ENCODE data around the gene TTC36.

GRCh38 chr11:118530683-118531596, 3.7 kb downstream of the TTC36 start, which contains the start of gene TMEM25:
- TF ChIP-seq CTCF (IDR thresholded peaks at IDR 0.05) = no peak
- TF ChIP-seq POLR2AphosphoS5 (IDR thresholded peaks at IDR 0.05; ENCODE audit: low read depth, low read length) = no peak
- 0 out of 2 replicates have a peak, but pooled peaks have one; percentile 23 for TF ChIP-seq SIN3A (IDR thresholded peaks at IDR 0.05; ENCODE audit: borderline replicate concordance, insufficient read depth, low read depth, low read length)

Measured in Panc1 (cell line).